Pancreas (tissue), 10 donors: ENCODE measurements around the gene LRRN2. TPM values are rescaled to one million over a fixed set of nuclear protein-coding genes. Genes with fewer than 3 reads are reported as not detected.
A peak's percentile ranks its signal among the peaks of the same experiment; 100 is the strongest.

ENCODE experiments used
- ATAC-seq, 4 donors: fragments of 200-7000 bp; cut with Tn5 transposase; one replicate each; pipeline versions ENCODE4 v1.8.0 to v1.9.1; 2020; ENCODE audit warnings: mild to moderate bottlenecking in 4 of 4, moderate library complexity in 4 of 4
- DNase-seq, 6 donors: peaks; one replicate each; pipeline ENCODE4 v3.0.0-alpha.2; 2020
- FAIRE-seq: peaks from 2 replicates; lab custom pipeline; 2012; peaks lifted over from hg19 to GRCh38; lab: Jason Lieb, UNC
- H3K27ac ChIP-seq, 4 donors: fragments of 200-600 bp; sonication (generic); 1 replicate in 3 of 4; 2 replicates in 1 of 4; pipeline versions ENCODE4 v1.5.0 to v1.8.0; 2020
- H3K27me3 ChIP-seq, 4 donors: fragments of 200-600 bp; one replicate each; pipeline ENCODE4 v1.8.0; 2021
- H3K36me3 ChIP-seq, 3 donors: fragments of 200-600 bp; sonication (generic) in 1 of 3; one replicate each; pipeline versions ENCODE4 v1.5.0 to v1.8.0; 2020 to 2021
- H3K4me1 ChIP-seq, 3 donors: fragments of 200-600 bp; one replicate each; pipeline ENCODE4 v1.8.0; 2021
- H3K4me3 ChIP-seq, 4 donors: fragments of 200-600 bp; sonication (generic) in 2 of 4; one replicate each; pipeline versions ENCODE4 v1.5.0 to v1.8.0; 2020 to 2021
- H3K9me3 ChIP-seq, 4 donors: fragments of 200-600 bp; one replicate each; pipeline ENCODE4 v1.8.0; 2021
- CTCF ChIP-seq, 4 donors: fragments of 200-600 bp; sonication (generic) in 3 of 4; IDR thresholded peaks; one replicate each; pipeline versions ENCODE4 v1.5.0 to v1.8.0; 2021; ENCODE audit warnings: antibody characterized with exemption in 4 of 4
- WGBS, 2 donors: extraction: QIAGEN DNeasy Blood & Tissue Kit; methylation state at CpG; one replicate each; pipeline ENCODE4 v1.1.7; 2013; 5-methylcytosine and 5-hydroxymethylcytosine counted together
- intact Hi-C, 3 donors: fragments of 100-400 bp; cut with DNase I; formaldehyde crosslinking; loops; one replicate each; pipeline versions ENCODE4 v1.11.1 to v1.14.2; 2022
- polyA plus RNA-seq, 2 donors: library from polyadenylated mRNA; stranded (reverse); fragments of 200-250 nt; gene quantifications; one replicate each; pipeline ENCODE4 v1.2.3, GENCODE V29; 2013
- total RNA-seq, 6 donors: library from RNA; stranded (reverse); fragmentation: NEBNext Ultra II Directional in 4 of 6; extraction: Animal tissue kit (Norgen Biotek cat#: 25700) in 4 of 6; gene quantifications; one replicate each; pipeline versions ENCODE4 v1.2.1 to v1.2.4, GENCODE V29; 2021 to 2023
- donor health status: healthy with polysubstance abuse.
- donor health status: DM: no; HTN: no; CAD: no; lungs with moderate emphysema.
- donor health status: DM: no; HTN: no; CAD: no.
- donor health status: control.
- donor health status: control.
- donor health status: Bipolar disorder and iron deficiency.
- donor health status: DM: yes; HTN: yes; CAD: no.
- donor health status: DM: no; HTN: no; CAD: no.
- donor health status: DM: no; HTN: no; CAD: no.
- donor health status: DM: yes; HTN: yes; CAD: no.

The LRRN2 gene
- total and polyA plus RNA-seq, 8 donors = 0.24 to 3.7 (median 0.58) TPM

- Histone ChIP-seq H3K4me3 (no peak overlapping the region), H3K27ac (no peak overlapping the region), H3K9me3 (no peaks in the 10 kb centered on the region), H3K27me3 (no peaks in the 10 kb centered on the region), H3K4me1 (no peaks in the 10 kb centered on the region), H3K36me3 (no peaks in the 10 kb centered on the region)
- ATAC-seq (peak in 2 of 4 donors; percentile 25 to 35), FAIRE-seq (no peak), DNase-seq (no peak)
- WGBS, 2 donors = 59 to 69% methylated on average over 10 of the region's 10 CpGs
- intact Hi-C loops = no loop called here
- no peak for TF ChIP-seq CTCF (IDR thresholded peaks at IDR 0.05)
These were observed 15.2 kb downstream of the LRRN2 start for GRCh38 chr1:204670152-204670927.

DNA sequence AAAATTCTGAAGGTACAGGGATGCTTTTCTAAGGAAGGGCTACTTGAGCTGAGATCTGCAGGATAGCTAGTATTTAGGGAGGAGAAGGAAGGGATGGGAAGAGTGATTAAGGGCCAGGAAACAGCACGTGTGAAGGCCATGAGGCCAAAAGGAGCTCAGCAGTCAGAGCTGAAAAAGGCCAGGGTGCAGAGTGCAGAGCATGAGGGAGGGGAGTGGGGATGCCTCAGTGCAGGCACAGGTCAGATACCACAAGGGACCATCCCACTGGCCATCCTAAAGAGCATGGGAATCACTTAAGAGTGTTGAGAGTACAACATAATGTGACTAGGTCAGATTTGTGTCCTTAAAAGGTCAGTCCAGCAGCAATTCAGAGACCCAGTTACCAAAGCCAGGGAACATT, 16.0 kb downstream of the LRRN2 start:
- TF ChIP-seq CTCF (IDR thresholded peaks at IDR 0.05) = no peak
- ATAC-seq (no peak), DNase-seq (no peak), FAIRE-seq (no peak)
- Histone ChIP-seq H3K27me3 (no peaks in the 10 kb centered on the region), H3K27ac (no peak overlapping the region), H3K36me3 (no peaks in the 10 kb centered on the region), H3K9me3 (no peaks in the 10 kb centered on the region), H3K4me1 (no peaks in the 10 kb centered on the region), H3K4me3 (no peak overlapping the region)
- intact Hi-C loops = no loop called here
- WGBS, 2 donors = 0 to 16% methylated on average over 1 of the region's 1 CpG

GRCh38 chr1:204664384-204664651, 21.2 kb downstream of the LRRN2 start:
- H3K9me3 ChIP-seq = no peaks in the 10 kb centered on the region
- H3K27me3 ChIP-seq = no peaks in the 10 kb centered on the region
- no peak for TF ChIP-seq CTCF (IDR thresholded peaks at IDR 0.05)
- ATAC-seq = no peak
- no peaks in the 10 kb centered on the region for H3K4me1 ChIP-seq
- no peaks in the 10 kb centered on the region for H3K36me3 ChIP-seq
- no peak overlapping the region for H3K4me3 ChIP-seq
- 71 to 75% methylated on average over 6 of the region's 6 CpGs for WGBS, 2 donors
- no peak for FAIRE-seq
- H3K27ac ChIP-seq = no peak overlapping the region
- intact Hi-C loops = no loop called here
- no peak for DNase-seq

GRCh38 chr1:204663644-204664383, 21.7 kb downstream of the LRRN2 start:
- no peak overlapping the region for H3K27ac ChIP-seq
- H3K27me3 ChIP-seq = no peaks in the 10 kb centered on the region
- no peak for DNase-seq
- TF ChIP-seq CTCF (IDR thresholded peaks at IDR 0.05) = no peak
- H3K4me1 ChIP-seq = no peaks in the 10 kb centered on the region
- H3K4me3 ChIP-seq = no peak overlapping the region
- no peaks in the 10 kb centered on the region for H3K9me3 ChIP-seq
- no peaks in the 10 kb centered on the region for H3K36me3 ChIP-seq
- ATAC-seq = no peak
- FAIRE-seq = no peak
- intact Hi-C loops = no loop called here
- WGBS, 2 donors = 73 to 79% methylated on average over 14 to 15 of the region's 15 CpGs

- DNase-seq (no peak), ATAC-seq (no peak), FAIRE-seq (no peak)
- Histone ChIP-seq H3K4me3 (no peak overlapping the region), H3K9me3 (no peaks in the 10 kb centered on the region), H3K27me3 (no peaks in the 10 kb centered on the region), H3K27ac (no peak overlapping the region), H3K4me1 (no peaks in the 10 kb centered on the region), H3K36me3 (no peaks in the 10 kb centered on the region)
- TF ChIP-seq CTCF (IDR thresholded peaks at IDR 0.05) = no peak
- intact Hi-C loops = no loop called here
These were observed 23.0 kb downstream of the LRRN2 start for GRCh38 chr1:204662530-204662929.
